HCT116 (cell line): Measurements from ENCODE around the gene ABR. TPM values are rescaled to one million over a fixed set of nuclear protein-coding genes. Genes with fewer than 3 reads are reported as not detected.

ENCODE experiments used
- ATAC-seq: fragments of 200-7000 bp; cut with Tn5 transposase; 2 replicates; pipeline ENCODE4 v1.9.1; 2020; ENCODE audit warnings: mild to moderate bottlenecking, moderate library complexity
- BruUV-seq: library from RNA; stranded (reverse); fragments of 400-500 nt; replicated peaks from 2 replicates; lab custom pipeline; 2021; lab: Mats Ljungman, UMichigan
- CTCF ChIA-PET: fragments of 300-600 bp; sonication (Branson Sonifier 250); formaldehyde crosslinking; loops from one replicate; lab custom pipeline; 2021; ENCODE audit warnings: antibody characterized with exemption; lab: Charles Lee
- POLR2A ChIA-PET: fragments of 300-600, 350-600 bp; sonication (Branson Sonifier 250); formaldehyde crosslinking; loops from one replicate; lab custom pipeline; 2021; ENCODE audit warnings: antibody characterized with exemption; lab: Charles Lee
- RAD21 ChIA-PET, 2 experiments: fragments of 300-600 bp; sonication (Branson Sonifier 250); formaldehyde crosslinking; loops; one replicate each; lab custom pipeline; 2023; ENCODE audit warnings: low total read pairs in 2 of 2; ENCODE audit not compliant: uncharacterized antibody in 2 of 2, unreplicated experiment in 2 of 2, low non-redundant PET in 1 of 2; lab: Charles Lee
- DNase-seq: peaks from one replicate; pipeline ENCODE4 v3.0.0-alpha.2; 2010; ENCODE audit warnings: low read depth, low spot score
- H2AFZ ChIP-seq: fragments of 200-600 bp; shearing (Covaris generic), sonication (generic); 2 replicates; pipeline ENCODE4 v1.6.1; 2017; ENCODE audit warnings: low read depth, mixed run types, mixed read lengths, antibody characterized with exemption, low read length; ENCODE audit not compliant: poor library complexity, severe bottlenecking
- H3K27ac ChIP-seq: 2 replicates; pipeline ENCODE4 v1.5.1; 2012; ENCODE audit warnings: low read depth, low read length
- H3K27me3 ChIP-seq: fragments of 200-600 bp; sonication (generic); 2 replicates; pipeline ENCODE4 v1.6.1; 2016; ENCODE audit warnings: mixed run types, low read length, mixed read lengths; ENCODE audit not compliant: insufficient read depth
- H3K36me3 ChIP-seq, 2 experiments: fragments of 200-500 bp in 1 of 2; fragments of 200-600 bp in 1 of 2; sonication (Bioruptor generic) in 1 of 2; sonication (generic) in 1 of 2; 2 replicates each; pipeline versions ENCODE4 v1.5.1 to v1.6.1; 2014 to 2016; ENCODE audit warnings: low read length in 2 of 2, inconsistent platforms in 1 of 2, mixed read lengths in 1 of 2, mixed run types in 1 of 2; ENCODE audit not compliant: insufficient read depth in 2 of 2, control insufficient read depth in 1 of 2
- H3K4me1 ChIP-seq, 2 experiments: fragments of 200-600 bp in 1 of 2; sonication (generic) in 1 of 2; 2 replicates each; pipeline versions ENCODE4 v1.5.1 to v1.6.1; 2012 to 2017; ENCODE audit warnings: low read length in 2 of 2, inconsistent platforms in 1 of 2, mild to moderate bottlenecking in 1 of 2, mixed read lengths in 1 of 2, mixed run types in 1 of 2, moderate library complexity in 1 of 2; ENCODE audit not compliant: insufficient read depth in 2 of 2, control insufficient read depth in 1 of 2
- H3K4me2 ChIP-seq: fragments of 200-600 bp; sonication (generic); 2 replicates; pipeline ENCODE4 v1.6.1; 2017; ENCODE audit warnings: mixed run types, low read length, mixed read lengths
- H3K4me3 ChIP-seq, 2 experiments: fragments of 200-600 bp in 1 of 2; sonication (generic) in 1 of 2; replicated peaks in 1 of 2; 2 replicates each; pipeline ENCODE4 v1.5.1; 2011 to 2016; ENCODE audit warnings: low read length in 2 of 2, control low read depth in 1 of 2, low read depth in 1 of 2, mild to moderate bottlenecking in 1 of 2, mixed read lengths in 1 of 2, mixed run types in 1 of 2
- H3K79me2 ChIP-seq: fragments of 200-600 bp; sonication (generic); 2 replicates; pipeline ENCODE4 v1.6.1; 2017; ENCODE audit warnings: mild to moderate bottlenecking, mixed run types, low read length, moderate library complexity, mixed read lengths; ENCODE audit not compliant: insufficient read depth
- H3K9ac ChIP-seq: fragments of 200-600 bp; sonication (generic); 2 replicates; pipeline ENCODE4 v1.6.1; 2016; ENCODE audit warnings: low read length, mixed read lengths
- H3K9me2 ChIP-seq: fragments of 200-600 bp; sonication (generic), shearing (Covaris generic); 2 replicates; pipeline ENCODE4 v1.6.1; 2017; ENCODE audit warnings: mixed run types, mild to moderate bottlenecking, moderate library complexity; ENCODE audit not compliant: insufficient read depth
- H3K9me3 ChIP-seq, 2 experiments: fragments of 200-500 bp in 1 of 2; fragments of 200-600 bp in 1 of 2; sonication (Bioruptor generic) in 1 of 2; sonication (generic) in 1 of 2; 2 replicates each; pipeline ENCODE4 v1.6.1; 2014 to 2017; ENCODE audit warnings: low read length in 2 of 2, mixed read lengths in 2 of 2, inconsistent platforms in 1 of 2, low read depth in 1 of 2, mild to moderate bottlenecking in 1 of 2, mixed run types in 1 of 2, moderate library complexity in 1 of 2; ENCODE audit not compliant: control insufficient read depth in 1 of 2, insufficient read depth in 1 of 2
- H4K20me1 ChIP-seq: fragments of 200-600 bp; sonication (generic), shearing (Covaris generic); 2 replicates; pipeline ENCODE4 v1.6.1; 2017; ENCODE audit warnings: mixed run types, mild to moderate bottlenecking, moderate library complexity; ENCODE audit not compliant: insufficient read depth
- EGR1 ChIP-seq: IDR thresholded peaks from 2 replicates; pipeline ENCODE4 v1.6.1; 2012; ENCODE audit warnings: low read depth
- FOSL1 ChIP-seq: IDR thresholded peaks from 2 replicates; pipeline ENCODE4 v1.6.1; 2012; ENCODE audit warnings: low read depth
- JUND ChIP-seq: IDR thresholded peaks from 2 replicates; pipeline ENCODE4 v1.6.1; 2012
- POLR2A ChIP-seq: IDR thresholded peaks from 2 replicates; pipeline ENCODE4 v1.7.0; 2011; ENCODE audit warnings: borderline replicate concordance; ENCODE audit not compliant: insufficient read depth, insufficient read length; ENCODE audit errors: extremely low read depth
- RAD21 ChIP-seq: IDR thresholded peaks from 2 replicates; pipeline ENCODE4 v1.6.1; 2012; ENCODE audit warnings: low read depth, mild to moderate bottlenecking
- SIN3A ChIP-seq: IDR thresholded peaks from 2 replicates; pipeline ENCODE4 v1.6.1; 2012; ENCODE audit warnings: low read depth
- SP1 ChIP-seq: IDR thresholded peaks from 2 replicates; pipeline ENCODE4 v1.6.1; 2012; ENCODE audit warnings: low read depth
- TCF7L2 ChIP-seq: IDR thresholded peaks from 2 replicates; pipeline ENCODE4 v1.7.0; 2011; ENCODE audit warnings: borderline replicate concordance, inconsistent platforms; ENCODE audit not compliant: insufficient read depth, insufficient read length; ENCODE audit errors: extremely low read depth
- YY1 ChIP-seq: IDR thresholded peaks from 2 replicates; pipeline ENCODE4 v1.6.1; 2011; ENCODE audit warnings: low read length, low read depth, moderate library complexity, mild to moderate bottlenecking; ENCODE audit not compliant: insufficient replicate concordance; ENCODE audit errors: extremely low read depth
- ZFX ChIP-seq: fragments of 450-650 bp; IDR thresholded peaks from 2 replicates; pipeline ENCODE4 v1.6.1; 2017
- intact Hi-C: fragments of 100-400 bp; cut with micrococcal nuclease; formaldehyde crosslinking; loops from 2 replicates; pipeline ENCODE4 v1.10.0; 2022
- total RNA-seq: library from RNA; stranded (reverse); gene quantifications from one replicate; pipeline ENCODE4 v1.2.1, GENCODE V29; 2021; ENCODE audit not compliant: unreplicated experiment
- TF ChIP-seq, protein P1 (sequence below): IDR thresholded peaks from 2 replicates; pipeline ENCODE4 v1.6.1; 2011; ENCODE audit warnings: mild to moderate bottlenecking, low read length, moderate library complexity; ENCODE audit not compliant: insufficient replicate concordance; ENCODE audit errors: extremely low read depth
- TF ChIP-seq, protein P2 (sequence below): IDR thresholded peaks from 2 replicates; pipeline ENCODE4 v1.6.1; 2012
- TF ChIP-seq, protein P3 (sequence below): IDR thresholded peaks from 2 replicates; pipeline ENCODE4 v1.6.1; 2012; ENCODE audit warnings: low read depth

ABR gene
- total RNA-seq, 1 experiment from 2014 or later: 58.5 TPM

DNA sequence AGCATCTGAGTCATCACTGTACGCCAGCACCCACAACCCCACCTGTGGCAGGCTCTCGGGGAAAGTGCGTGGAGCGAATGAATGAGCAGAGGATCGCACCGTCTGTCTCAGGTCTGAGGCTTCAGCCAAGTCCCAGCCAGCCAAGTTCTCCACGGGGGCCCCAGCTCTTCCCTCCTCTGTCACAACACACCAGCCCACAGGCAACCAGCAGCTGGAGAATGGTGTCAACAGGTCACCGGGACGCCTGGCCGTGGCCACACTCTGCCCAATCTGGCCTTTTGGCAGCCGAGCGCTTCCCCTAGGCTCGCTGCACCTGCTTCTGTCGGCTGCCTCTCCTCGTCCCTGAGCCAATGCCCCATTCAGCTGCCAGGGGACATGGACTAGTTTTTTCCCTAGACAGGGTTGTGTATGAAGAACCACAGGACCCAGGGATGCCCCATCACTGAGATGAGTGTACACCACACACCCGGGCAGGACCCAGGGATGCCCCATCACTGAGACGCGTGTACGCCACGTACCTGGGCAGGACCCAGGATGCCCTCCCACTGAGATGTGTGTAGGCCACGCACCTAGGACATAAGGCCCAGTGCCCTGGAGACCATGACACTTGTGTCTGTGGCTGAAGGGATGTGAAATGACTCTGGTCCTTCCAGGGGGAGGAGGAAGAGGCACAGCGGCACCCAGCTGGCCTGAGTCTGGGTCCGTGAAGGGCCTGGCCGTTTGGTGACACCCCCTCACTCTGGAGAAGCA, 52.8 kb downstream of the ABR start:
- Histone ChIP-seq H3K9me3 (no peaks in the 10 kb centered on the region), H4K20me1 (no peaks in the 10 kb centered on the region), H3K79me2 (no peaks in the 10 kb centered on the region), H3K27me3 (no peaks in the 10 kb centered on the region), H3K4me3 (no peak overlapping the region), H2AFZ (no peak overlapping the region), H3K9me2 (no peaks in the 10 kb centered on the region), H3K27ac (no peak overlapping the region), H3K4me1 (peaks cover 7 to 13% of the 10 kb centered on the region in 2 experiments; a peak in 3 of 4 replicates), H3K9ac (no peak overlapping the region), H3K4me2 (no peak overlapping the region), H3K36me3 (no peaks in the 10 kb centered on the region)
- POLR2A ChIA-PET: no interaction called here
- no TSS peak for BruUV-seq
- CTCF ChIA-PET: no interaction called here
- DNase-seq (no peak), ATAC-seq (no peak)
- intact Hi-C loops: no loop called here
- RAD21 ChIA-PET: no interaction called here
- TF ChIP-seq POLR2A (no peak), EGR1 (no peak), TCF7L2 (no peak), SIN3A (no peak), FOSL1 (no peak)
- TF ChIP-seq, protein P1, sequence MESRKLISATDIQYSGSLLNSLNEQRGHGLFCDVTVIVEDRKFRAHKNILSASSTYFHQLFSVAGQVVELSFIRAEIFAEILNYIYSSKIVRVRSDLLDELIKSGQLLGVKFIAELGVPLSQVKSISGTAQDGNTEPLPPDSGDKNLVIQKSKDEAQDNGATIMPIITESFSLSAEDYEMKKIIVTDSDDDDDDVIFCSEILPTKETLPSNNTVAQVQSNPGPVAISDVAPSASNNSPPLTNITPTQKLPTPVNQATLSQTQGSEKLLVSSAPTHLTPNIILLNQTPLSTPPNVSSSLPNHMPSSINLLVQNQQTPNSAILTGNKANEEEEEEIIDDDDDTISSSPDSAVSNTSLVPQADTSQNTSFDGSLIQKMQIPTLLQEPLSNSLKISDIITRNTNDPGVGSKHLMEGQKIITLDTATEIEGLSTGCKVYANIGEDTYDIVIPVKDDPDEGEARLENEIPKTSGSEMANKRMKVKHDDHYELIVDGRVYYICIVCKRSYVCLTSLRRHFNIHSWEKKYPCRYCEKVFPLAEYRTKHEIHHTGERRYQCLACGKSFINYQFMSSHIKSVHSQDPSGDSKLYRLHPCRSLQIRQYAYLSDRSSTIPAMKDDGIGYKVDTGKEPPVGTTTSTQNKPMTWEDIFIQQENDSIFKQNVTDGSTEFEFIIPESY: no peak

DNA sequence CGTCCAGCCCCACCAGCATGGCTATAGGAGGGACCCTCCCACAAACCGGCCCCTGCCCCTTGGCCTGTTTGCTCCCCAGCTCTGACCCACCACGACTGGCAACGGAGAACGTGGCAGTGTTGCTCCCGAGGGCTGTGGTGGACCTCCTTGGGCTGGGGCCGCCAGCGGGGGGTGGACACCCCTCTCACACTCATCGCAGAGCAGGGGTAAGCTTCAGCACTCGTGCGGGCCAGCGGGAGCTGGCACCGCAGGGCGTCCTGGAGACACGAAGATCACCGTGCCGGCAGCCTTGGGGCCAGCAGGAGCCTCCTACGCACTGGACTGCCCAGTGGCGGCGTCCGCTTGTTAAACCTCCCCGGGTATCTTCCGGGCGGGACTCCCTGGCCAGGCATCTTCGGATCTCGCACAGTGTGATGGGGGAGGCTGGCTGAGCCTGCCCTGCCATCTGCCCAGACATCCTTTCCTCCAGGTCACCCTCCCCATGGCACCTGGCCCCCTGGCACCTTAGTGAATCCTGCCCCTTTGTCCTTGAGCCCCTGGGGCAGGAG, 53.5 kb downstream of the ABR start:
- Histone ChIP-seq H3K4me1 (peaks cover 7 to 13% of the 10 kb centered on the region in 2 experiments; a peak in 3 of 4 replicates), H3K4me2 (no peak overlapping the region), H3K9me2 (no peaks in the 10 kb centered on the region), H2AFZ (no peak overlapping the region), H3K9me3 (no peaks in the 10 kb centered on the region), H3K79me2 (no peaks in the 10 kb centered on the region), H3K27me3 (no peaks in the 10 kb centered on the region), H3K27ac (no peak overlapping the region), H3K4me3 (no peak overlapping the region), H3K36me3 (no peaks in the 10 kb centered on the region), H3K9ac (no peak overlapping the region), H4K20me1 (no peaks in the 10 kb centered on the region)
- ChIA-PET POLR2A (no interaction called here), CTCF (no interaction called here), RAD21 (no interaction called here)
- DNase-seq: no peak
- no peak for ATAC-seq
- TF ChIP-seq JUND (no peak), YY1 (no peak), RAD21 (no peak), FOSL1 (no peak), TCF7L2 (no peak), SP1 (no peak), SIN3A (no peak), ZFX (no peak)
- TF ChIP-seq, protein P2, sequence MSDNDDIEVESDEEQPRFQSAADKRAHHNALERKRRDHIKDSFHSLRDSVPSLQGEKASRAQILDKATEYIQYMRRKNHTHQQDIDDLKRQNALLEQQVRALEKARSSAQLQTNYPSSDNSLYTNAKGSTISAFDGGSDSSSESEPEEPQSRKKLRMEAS: no peak
- TF ChIP-seq, protein P3, sequence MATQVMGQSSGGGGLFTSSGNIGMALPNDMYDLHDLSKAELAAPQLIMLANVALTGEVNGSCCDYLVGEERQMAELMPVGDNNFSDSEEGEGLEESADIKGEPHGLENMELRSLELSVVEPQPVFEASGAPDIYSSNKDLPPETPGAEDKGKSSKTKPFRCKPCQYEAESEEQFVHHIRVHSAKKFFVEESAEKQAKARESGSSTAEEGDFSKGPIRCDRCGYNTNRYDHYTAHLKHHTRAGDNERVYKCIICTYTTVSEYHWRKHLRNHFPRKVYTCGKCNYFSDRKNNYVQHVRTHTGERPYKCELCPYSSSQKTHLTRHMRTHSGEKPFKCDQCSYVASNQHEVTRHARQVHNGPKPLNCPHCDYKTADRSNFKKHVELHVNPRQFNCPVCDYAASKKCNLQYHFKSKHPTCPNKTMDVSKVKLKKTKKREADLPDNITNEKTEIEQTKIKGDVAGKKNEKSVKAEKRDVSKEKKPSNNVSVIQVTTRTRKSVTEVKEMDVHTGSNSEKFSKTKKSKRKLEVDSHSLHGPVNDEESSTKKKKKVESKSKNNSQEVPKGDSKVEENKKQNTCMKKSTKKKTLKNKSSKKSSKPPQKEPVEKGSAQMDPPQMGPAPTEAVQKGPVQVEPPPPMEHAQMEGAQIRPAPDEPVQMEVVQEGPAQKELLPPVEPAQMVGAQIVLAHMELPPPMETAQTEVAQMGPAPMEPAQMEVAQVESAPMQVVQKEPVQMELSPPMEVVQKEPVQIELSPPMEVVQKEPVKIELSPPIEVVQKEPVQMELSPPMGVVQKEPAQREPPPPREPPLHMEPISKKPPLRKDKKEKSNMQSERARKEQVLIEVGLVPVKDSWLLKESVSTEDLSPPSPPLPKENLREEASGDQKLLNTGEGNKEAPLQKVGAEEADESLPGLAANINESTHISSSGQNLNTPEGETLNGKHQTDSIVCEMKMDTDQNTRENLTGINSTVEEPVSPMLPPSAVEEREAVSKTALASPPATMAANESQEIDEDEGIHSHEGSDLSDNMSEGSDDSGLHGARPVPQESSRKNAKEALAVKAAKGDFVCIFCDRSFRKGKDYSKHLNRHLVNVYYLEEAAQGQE: no peak
- no TSS peak for BruUV-seq
- intact Hi-C loops: no loop called here
